ENCODE results near the gene LRRC14B. TPM values are rescaled to one million over a fixed set of nuclear protein-coding genes. Genes with fewer than 3 reads are reported as not detected.

Gene LRRC14B
- polyA plus RNA-seq, 1 of the 3 experiments (the other 2 are of a cell fraction), result not detected

DNA sequence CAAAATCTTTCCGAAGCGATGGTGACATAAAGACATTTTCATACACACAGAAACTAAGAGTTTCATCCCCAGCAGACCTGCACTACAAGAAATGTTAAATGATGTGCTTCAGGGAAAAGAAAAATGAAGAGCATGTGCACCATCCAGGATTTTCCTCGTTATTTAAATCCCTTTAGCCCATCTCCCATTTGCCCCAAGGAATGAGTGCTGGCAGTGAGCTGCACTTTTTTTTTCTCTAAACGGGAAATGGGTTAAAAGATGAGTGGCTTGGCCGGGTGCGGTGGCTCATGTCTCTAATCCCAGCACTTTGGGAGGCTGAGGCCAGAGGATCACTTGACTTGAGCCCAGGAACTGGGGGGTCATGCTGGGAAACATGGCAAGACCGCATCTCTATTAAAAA is 6.8 kb upstream of the LRRC14B start:
- Histone ChIP-seq H3K9ac (no peak overlapping the region), H3K27me3 (ENCODE audit: insufficient read depth) (no peaks in the 10 kb centered on the region), H3K27ac (ENCODE audit: low read depth in 2 of 2, low read length in 1 of 2) (no peak overlapping the region), H3K9me3 (no peaks in the 10 kb centered on the region), H3F3A (replicated peaks; ENCODE audit: insufficient read depth) (no peaks in the 10 kb centered on the region), H3K4me2 (no peak overlapping the region), H3K4me1 (ENCODE audit: control insufficient read depth in 1 of 2, insufficient read depth in 2 of 2, low read depth in 1 of 2, low read length in 1 of 2) (peaks cover 0 to 19% of the 10 kb centered on the region in 2 experiments; a peak in 1 of 4 replicates), H3K4me3 (ENCODE audit: low read depth in 2 of 2, low read length in 1 of 2) (no peak overlapping the region), H2AFZ (ENCODE audit: low read depth) (no peak overlapping the region), H3K36me3 (replicated peaks in 1 of 2; ENCODE audit: control insufficient read depth in 1 of 2, insufficient read depth in 2 of 2, low read length in 1 of 2) (no peaks in the 10 kb centered on the region), H3K9me2 (no peaks in the 10 kb centered on the region), H4K20me1 (ENCODE audit: insufficient read depth) (no peaks in the 10 kb centered on the region), H3K79me2 (ENCODE audit: insufficient read depth) (no peaks in the 10 kb centered on the region)
- ChIA-PET CTCF (interaction anchor here (0.6 kb wide), 1 partner anchor 765 kb away, joined by 3 read pairs; no protein-coding TSS in a partner anchor), POLR2A (no interaction called here)
- no peak for TF ChIP-seq SIN3A (IDR thresholded peaks at IDR 0.05; ENCODE audit: borderline replicate concordance, low read depth, low read length)
- no peak for TF ChIP-seq RXRA (IDR thresholded peaks at IDR 0.05; ENCODE audit: borderline replicate concordance, low read depth)
- TF ChIP-seq, protein P1, sequence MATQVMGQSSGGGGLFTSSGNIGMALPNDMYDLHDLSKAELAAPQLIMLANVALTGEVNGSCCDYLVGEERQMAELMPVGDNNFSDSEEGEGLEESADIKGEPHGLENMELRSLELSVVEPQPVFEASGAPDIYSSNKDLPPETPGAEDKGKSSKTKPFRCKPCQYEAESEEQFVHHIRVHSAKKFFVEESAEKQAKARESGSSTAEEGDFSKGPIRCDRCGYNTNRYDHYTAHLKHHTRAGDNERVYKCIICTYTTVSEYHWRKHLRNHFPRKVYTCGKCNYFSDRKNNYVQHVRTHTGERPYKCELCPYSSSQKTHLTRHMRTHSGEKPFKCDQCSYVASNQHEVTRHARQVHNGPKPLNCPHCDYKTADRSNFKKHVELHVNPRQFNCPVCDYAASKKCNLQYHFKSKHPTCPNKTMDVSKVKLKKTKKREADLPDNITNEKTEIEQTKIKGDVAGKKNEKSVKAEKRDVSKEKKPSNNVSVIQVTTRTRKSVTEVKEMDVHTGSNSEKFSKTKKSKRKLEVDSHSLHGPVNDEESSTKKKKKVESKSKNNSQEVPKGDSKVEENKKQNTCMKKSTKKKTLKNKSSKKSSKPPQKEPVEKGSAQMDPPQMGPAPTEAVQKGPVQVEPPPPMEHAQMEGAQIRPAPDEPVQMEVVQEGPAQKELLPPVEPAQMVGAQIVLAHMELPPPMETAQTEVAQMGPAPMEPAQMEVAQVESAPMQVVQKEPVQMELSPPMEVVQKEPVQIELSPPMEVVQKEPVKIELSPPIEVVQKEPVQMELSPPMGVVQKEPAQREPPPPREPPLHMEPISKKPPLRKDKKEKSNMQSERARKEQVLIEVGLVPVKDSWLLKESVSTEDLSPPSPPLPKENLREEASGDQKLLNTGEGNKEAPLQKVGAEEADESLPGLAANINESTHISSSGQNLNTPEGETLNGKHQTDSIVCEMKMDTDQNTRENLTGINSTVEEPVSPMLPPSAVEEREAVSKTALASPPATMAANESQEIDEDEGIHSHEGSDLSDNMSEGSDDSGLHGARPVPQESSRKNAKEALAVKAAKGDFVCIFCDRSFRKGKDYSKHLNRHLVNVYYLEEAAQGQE (IDR thresholded peaks at IDR 0.05; ENCODE audit: low read depth, low read length), result no peak
- TF ChIP-seq TEAD4 (IDR thresholded peaks at IDR 0.05; ENCODE audit: borderline replicate concordance, insufficient read depth), result no peak
- TF ChIP-seq RCOR1 (IDR thresholded peaks at IDR 0.05; ENCODE audit: low read length), result no peak
- TF ChIP-seq MXI1 (IDR thresholded peaks at IDR 0.05; ENCODE audit: low read depth, low read length), result no peak
- no peak for TF ChIP-seq POLR2AphosphoS5 (IDR thresholded peaks at IDR 0.05; ENCODE audit: low read depth, low read length)
- TF ChIP-seq GABPA (IDR thresholded peaks at IDR 0.05; ENCODE audit: low read depth), result no peak
- no peak for TF ChIP-seq SMC3 (IDR thresholded peaks at IDR 0.05; ENCODE audit: low read depth, low read length)
- no peak for TF ChIP-seq FOSL2 (IDR thresholded peaks at IDR 0.05; ENCODE audit: borderline replicate concordance, low read depth)
- TF ChIP-seq, protein P2, sequence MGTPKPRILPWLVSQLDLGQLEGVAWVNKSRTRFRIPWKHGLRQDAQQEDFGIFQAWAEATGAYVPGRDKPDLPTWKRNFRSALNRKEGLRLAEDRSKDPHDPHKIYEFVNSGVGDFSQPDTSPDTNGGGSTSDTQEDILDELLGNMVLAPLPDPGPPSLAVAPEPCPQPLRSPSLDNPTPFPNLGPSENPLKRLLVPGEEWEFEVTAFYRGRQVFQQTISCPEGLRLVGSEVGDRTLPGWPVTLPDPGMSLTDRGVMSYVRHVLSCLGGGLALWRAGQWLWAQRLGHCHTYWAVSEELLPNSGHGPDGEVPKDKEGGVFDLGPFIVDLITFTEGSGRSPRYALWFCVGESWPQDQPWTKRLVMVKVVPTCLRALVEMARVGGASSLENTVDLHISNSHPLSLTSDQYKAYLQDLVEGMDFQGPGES (IDR thresholded peaks at IDR 0.05; ENCODE audit: low read depth, low read length), result no peak
- TF ChIP-seq, protein P3, sequence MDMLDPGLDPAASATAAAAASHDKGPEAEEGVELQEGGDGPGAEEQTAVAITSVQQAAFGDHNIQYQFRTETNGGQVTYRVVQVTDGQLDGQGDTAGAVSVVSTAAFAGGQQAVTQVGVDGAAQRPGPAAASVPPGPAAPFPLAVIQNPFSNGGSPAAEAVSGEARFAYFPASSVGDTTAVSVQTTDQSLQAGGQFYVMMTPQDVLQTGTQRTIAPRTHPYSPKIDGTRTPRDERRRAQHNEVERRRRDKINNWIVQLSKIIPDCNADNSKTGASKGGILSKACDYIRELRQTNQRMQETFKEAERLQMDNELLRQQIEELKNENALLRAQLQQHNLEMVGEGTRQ (IDR thresholded peaks at IDR 0.05; ENCODE audit: borderline replicate concordance, low read depth, low read length), result no peak
- TF ChIP-seq FOXM1 (IDR thresholded peaks at IDR 0.05; ENCODE audit: low read depth), result no peak
- no peak for TF ChIP-seq EP300 (IDR thresholded peaks at IDR 0.05; ENCODE audit: borderline replicate concordance in 1 of 2, low read depth in 1 of 2, low read length in 1 of 2)
- no peak for TF ChIP-seq NRF1 (IDR thresholded peaks at IDR 0.05; ENCODE audit: low read depth, low read length)
- 66% methylated on average over 7 of the region's 7 CpGs for WGBS (ENCODE audit: low lambda C conversion rate)
- DNase-seq, result no peak
